HepG2 (cell line): ENCODE measurements around the gene EPB41L3. TPM values are rescaled to one million over a fixed set of nuclear protein-coding genes. Genes with fewer than 3 reads are reported as not detected.
"Not testable (repeated sequence)": the region's sequence is repeated elsewhere in the genome, so short reads cannot be mapped to it uniquely, and the experiment has no call there.

Source experiments
- ATAC-seq: fragments of 200-7000 bp; cut with Tn5 transposase; 3 replicates; pipeline ENCODE4 v1.9.1; 2020; ENCODE audit warnings: mild to moderate bottlenecking, moderate library complexity
- BruUV-seq: library from RNA; stranded (reverse); fragments of 400-500 nt; replicated peaks from 2 replicates; lab custom pipeline; 2021; lab: Mats Ljungman, UMichigan
- CTCF ChIA-PET: fragments of 300-600 bp; formaldehyde crosslinking; extraction: SDS; loops from one replicate; lab custom pipeline; 2021; ENCODE audit warnings: low total read pairs, inconsistent platforms, low intra/inter-chr PET ratio; lab: Yijun Ruan, JAX
- POLR2A ChIA-PET: fragments of 350-600 bp; sonication (Branson Sonifier 250); formaldehyde crosslinking; loops from one replicate; lab custom pipeline; 2020; ENCODE audit warnings: antibody characterized with exemption, inconsistent platforms; lab: Yijun Ruan, JAX
- DNase-seq: peaks from one replicate; pipeline ENCODE4 v3.0.0-alpha.2; 2015; ENCODE audit warnings: low spot score
- FAIRE-seq: peaks from 3 replicates; lab custom pipeline; 2011; peaks lifted over from hg19 to GRCh38; lab: Jason Lieb, UNC
- H2AFZ ChIP-seq: one replicate; pipeline ENCODE4 v1.6.1; 2011; ENCODE audit warnings: low read length, inconsistent platforms
- H3K27ac ChIP-seq: fragments of 300-600 bp; 3 replicates; pipeline ENCODE4 v1.8.0; 2011; ENCODE audit warnings: mixed run types, mild to moderate bottlenecking, mixed read lengths, low read length, inconsistent platforms; ENCODE audit not compliant: insufficient read depth; ENCODE audit errors: extremely low read length
- H3K27me3 ChIP-seq, 2 experiments: fragments of 200-600 bp in 1 of 2; 2 replicates in 1 of 2; 3 replicates in 1 of 2; pipeline versions ENCODE4 v1.6.0 to v1.8.0; 2011; ENCODE audit warnings: low read length in 2 of 2, mild to moderate bottlenecking in 2 of 2, moderate library complexity in 2 of 2, inconsistent platforms in 1 of 2; ENCODE audit not compliant: insufficient read depth in 2 of 2, control insufficient read depth in 1 of 2
- H3K36me3 ChIP-seq, 2 experiments: fragments of 200-600 bp in 1 of 2; replicated peaks in 1 of 2; 2 replicates in 1 of 2; 3 replicates in 1 of 2; pipeline versions ENCODE4 v1.5.1 to v1.8.0; 2011; ENCODE audit warnings: low read length in 2 of 2, inconsistent platforms in 1 of 2; ENCODE audit not compliant: insufficient read depth in 2 of 2, control insufficient read depth in 1 of 2
- H3K4me1 ChIP-seq: 2 replicates; pipeline ENCODE4 v1.5.1; 2012; ENCODE audit warnings: low read length, inconsistent platforms; ENCODE audit not compliant: insufficient read depth
- H3K4me2 ChIP-seq: 2 replicates; pipeline ENCODE4 v1.6.0; 2011; ENCODE audit warnings: low read depth, low read length, inconsistent platforms
- H3K4me3 ChIP-seq, 3 experiments: fragments of 200-600 bp in 1 of 3; sonication (generic), shearing (Covaris generic) in 1 of 3; replicated peaks in 1 of 3; 2 replicates each; pipeline ENCODE4 v1.5.1; 2011 to 2016; ENCODE audit warnings: low read length in 3 of 3, inconsistent platforms in 2 of 3, low read depth in 2 of 3, mild to moderate bottlenecking in 2 of 3, control low read depth in 1 of 3, mixed read lengths in 1 of 3; ENCODE audit not compliant: insufficient read depth in 1 of 3
- H3K79me2 ChIP-seq: one replicate; pipeline ENCODE4 v1.6.1; 2011; ENCODE audit warnings: low read length, inconsistent platforms; ENCODE audit not compliant: insufficient read depth
- H3K9ac ChIP-seq: 2 replicates; pipeline ENCODE4 v1.6.0; 2011; ENCODE audit warnings: mild to moderate bottlenecking, low read depth, low read length, inconsistent platforms; ENCODE audit not compliant: insufficient read depth
- H3K9me3 ChIP-seq: 2 replicates; pipeline ENCODE4 v1.5.1; 2012; ENCODE audit warnings: mild to moderate bottlenecking, low read length
- H4K20me1 ChIP-seq: 2 replicates; pipeline ENCODE4 v1.6.0; 2011; ENCODE audit warnings: inconsistent platforms, mild to moderate bottlenecking, low read length, moderate library complexity; ENCODE audit not compliant: insufficient read depth
- GPN1 ChIP-seq: sonication (generic); formaldehyde crosslinking; IDR thresholded peaks from 2 replicates; pipeline ENCODE4 v1.5.1; 2020; ENCODE audit warnings: missing genetic modification reagents, borderline replicate concordance
- WGBS: methylation state at CpG from one replicate; pipeline ENCODE4 v1.1.6; 2017; ENCODE audit warnings: low lambda C conversion rate; 5-methylcytosine and 5-hydroxymethylcytosine counted together
- in situ Hi-C: cut with HindIII; loops from 2 replicates; pipeline ENCODE4 v1.10.0; 2017; ENCODE audit warnings: low pct_unique_long_range_greater_than_20kb; ENCODE audit not compliant: extremely low pct_ligation_motif_present
- intact Hi-C: fragments of 100-400 bp; cut with micrococcal nuclease; formaldehyde crosslinking; loops from one replicate; pipeline ENCODE4 v1.10.0; 2022; ENCODE audit not compliant: unreplicated experiment
- polyA plus RNA-seq, 8 experiments: library from polyadenylated mRNA; depleted of rRNA in 3 of 8; stranded (reverse) in 7 of 8; unstranded in 1 of 8; fragments of >200 nt; fragmentation: Illumina TruSeq in 4 of 8; extraction: Trizol in 4 of 8; gene quantifications; 2 replicates each; pipeline versions ENCODE4 v1.2.1 to v1.2.3, GENCODE V29; 2011 to 2016; ENCODE audit warnings: low read depth in 4 of 8, missing spikeins in 1 of 8, mixed read lengths in 1 of 8; ENCODE audit not compliant: insufficient read depth in 1 of 8
- total RNA-seq, 5 experiments: library from RNA; depleted of rRNA; stranded (reverse); fragments of >200 nt; fragmentation: Illumina TruSeq; extraction: Trizol; gene quantifications; 2 replicates each; pipeline ENCODE4 v1.2.3, GENCODE V29; 2016; ENCODE audit warnings: low read depth in 1 of 5
- TF ChIP-seq, protein P1 (sequence below): sonication (generic); formaldehyde crosslinking; IDR thresholded peaks from 2 replicates; pipeline ENCODE4 v1.4.0; 2020; ENCODE audit warnings: missing genetic modification reagents, borderline replicate concordance

Gene EPB41L3
- total and polyA plus RNA-seq, 2 of the 13 experiments (the other 11 are each of a cell fraction or from before 2014, with no cell fraction given) = not detected

DNA sequence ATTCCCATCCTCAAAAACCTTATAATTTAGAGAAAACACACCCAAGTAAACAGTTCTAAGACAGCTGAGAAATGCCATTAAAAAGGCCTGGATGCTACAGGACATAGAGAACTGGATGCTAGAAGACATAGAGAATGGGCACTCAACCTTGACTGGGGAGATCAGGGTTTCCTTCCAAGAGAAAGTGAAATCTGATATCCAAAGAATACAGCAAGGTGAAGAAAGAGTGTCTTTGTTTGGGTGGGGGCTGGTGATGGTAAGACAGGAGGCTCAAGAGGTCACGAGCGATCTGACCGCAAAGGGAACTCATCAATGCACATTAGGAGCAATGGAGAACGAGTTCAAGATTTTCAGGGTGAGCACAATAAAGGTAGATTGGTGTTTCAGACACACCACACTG, 31.6 kb downstream of the EPB41L3 start:
- H3K79me2 ChIP-seq = no peaks in the 10 kb centered on the region
- no peak for DNase-seq
- POLR2A ChIA-PET = no interaction called here

DNA sequence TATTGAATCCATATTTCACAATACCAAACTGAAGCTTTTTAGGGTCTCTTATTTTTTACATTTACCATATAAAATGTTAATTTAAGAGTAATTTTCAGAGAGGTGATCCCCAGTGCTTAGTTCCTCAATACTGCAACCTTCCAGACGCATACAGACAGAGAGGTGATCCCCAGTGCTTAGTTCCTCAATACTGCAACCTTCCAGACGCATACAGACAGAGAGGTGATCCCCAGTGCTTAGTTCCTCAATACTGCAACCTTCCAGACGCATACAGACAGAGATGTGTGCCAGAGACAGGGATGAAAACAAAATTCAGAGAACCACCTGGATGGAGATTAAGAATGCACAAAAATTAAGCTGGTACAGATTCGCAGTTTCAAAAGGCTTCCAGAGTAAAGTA, 32.3 kb downstream of the EPB41L3 start:
- BruUV-seq, DNase-seq, POLR2A ChIA-PET: not testable (repeated sequence)

More for the DNA sequence above, 31.6 kb downstream of the EPB41L3 start:
- H4K20me1 ChIP-seq = no peaks in the 10 kb centered on the region
- TF ChIP-seq, protein P1, sequence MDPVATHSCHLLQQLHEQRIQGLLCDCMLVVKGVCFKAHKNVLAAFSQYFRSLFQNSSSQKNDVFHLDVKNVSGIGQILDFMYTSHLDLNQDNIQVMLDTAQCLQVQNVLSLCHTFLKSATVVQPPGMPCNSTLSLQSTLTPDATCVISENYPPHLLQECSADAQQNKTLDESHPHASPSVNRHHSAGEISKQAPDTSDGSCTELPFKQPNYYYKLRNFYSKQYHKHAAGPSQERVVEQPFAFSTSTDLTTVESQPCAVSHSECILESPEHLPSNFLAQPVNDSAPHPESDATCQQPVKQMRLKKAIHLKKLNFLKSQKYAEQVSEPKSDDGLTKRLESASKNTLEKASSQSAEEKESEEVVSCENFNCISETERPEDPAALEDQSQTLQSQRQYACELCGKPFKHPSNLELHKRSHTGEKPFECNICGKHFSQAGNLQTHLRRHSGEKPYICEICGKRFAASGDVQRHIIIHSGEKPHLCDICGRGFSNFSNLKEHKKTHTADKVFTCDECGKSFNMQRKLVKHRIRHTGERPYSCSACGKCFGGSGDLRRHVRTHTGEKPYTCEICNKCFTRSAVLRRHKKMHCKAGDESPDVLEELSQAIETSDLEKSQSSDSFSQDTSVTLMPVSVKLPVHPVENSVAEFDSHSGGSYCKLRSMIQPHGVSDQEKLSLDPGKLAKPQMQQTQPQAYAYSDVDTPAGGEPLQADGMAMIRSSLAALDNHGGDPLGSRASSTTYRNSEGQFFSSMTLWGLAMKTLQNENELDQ (CRISPR knock-in tag) = no peak
- no peak for TF ChIP-seq GPN1 (CRISPR knock-in tag)
- CTCF ChIA-PET = no interaction called here
- FAIRE-seq (no peak), ATAC-seq (no peak)
- no peaks in the 10 kb centered on the region for H3K36me3 ChIP-seq
- no peak overlapping the region for H3K4me2 ChIP-seq
- H3K9me3 ChIP-seq = no peaks in the 10 kb centered on the region
- 0 out of 5 replicates have a peak, but pooled peaks cover 0 to 4% of the 10 kb centered on the region in 2 experiments for H3K27me3 ChIP-seq
- BruUV-seq = no TSS peak
- H2AFZ ChIP-seq = no peak overlapping the region
- WGBS = 62% methylated on average over 4 of the region's 4 CpGs
- H3K4me1 ChIP-seq = no peaks in the 10 kb centered on the region
- H3K27ac ChIP-seq = no peak overlapping the region
- intact Hi-C loops (no loop called here), in situ Hi-C loops (no loop called here)
- no peak overlapping the region for H3K4me3 ChIP-seq
- no peak overlapping the region for H3K9ac ChIP-seq

More for the DNA sequence above, 32.3 kb downstream of the EPB41L3 start:
- H4K20me1 ChIP-seq, H3K27me3 ChIP-seq, H3K79me2 ChIP-seq, H3K27ac ChIP-seq, FAIRE-seq, H3K9me3 ChIP-seq, H3K4me1 ChIP-seq, H3K36me3 ChIP-seq, H3K9ac ChIP-seq, ATAC-seq, H3K4me3 ChIP-seq, H2AFZ ChIP-seq, H3K4me2 ChIP-seq, CTCF ChIA-PET, intact Hi-C loops, in situ Hi-C loops: not testable (repeated sequence)
- WGBS = 1% methylated on average over 4 of the region's 4 CpGs
